Motor neuron (in vitro differentiated cells): Measurements from ENCODE around the gene COG5. TPM values are rescaled to one million over a fixed set of nuclear protein-coding genes. Genes with fewer than 3 reads are reported as not detected.

ENCODE experiments used
- ATAC-seq, 8 experiments: fragments of 200-7000 bp; cut with Tn5 transposase; replicated peaks in 6 of 8; 2 replicates each; pipeline ENCODE4 v1.8.0; 2021; ENCODE audit warnings: mild to moderate bottlenecking in 8 of 8, moderate library complexity in 8 of 8
- H3K27ac ChIP-seq, 2 donors: fragments of 250-450 bp; sonication (Bioruptor Pico); 2 replicates each; pipeline ENCODE4 v1.9.0; 2021; ENCODE audit warnings: antibody characterized with exemption in 2 of 2, mild to moderate bottlenecking in 2 of 2, moderate library complexity in 1 of 2
- H3K4me1 ChIP-seq, 2 donors: fragments of 250-450 bp; sonication (Bioruptor Pico); replicated peaks in 1 of 2; 2 replicates each; pipeline ENCODE4 v1.6.1; 2021; ENCODE audit warnings: antibody characterized with exemption in 2 of 2, mild to moderate bottlenecking in 2 of 2, moderate library complexity in 1 of 2
- H3K4me3 ChIP-seq, 5 donors: fragments of 250-450 bp; sonication (Bioruptor Pico); 2 replicates each; pipeline ENCODE4 v1.9.0; 2021; ENCODE audit warnings: antibody characterized with exemption in 5 of 5, mild to moderate bottlenecking in 5 of 5, moderate library complexity in 4 of 5
- WGBS, 10 experiments: fragments of 450-650 bp; shearing (Covaris generic); methylation state at CpG; one replicate each; pipeline ENCODE4 v1.0.0; 2022; 5-methylcytosine and 5-hydroxymethylcytosine counted together
- in situ Hi-C, 9 experiments: fragments of 400-800 bp; cut with MboI; loops; one replicate each; pipeline ENCODE4 v1.15.0; 2021; ENCODE audit warnings: low sequenced_read_pairs in 9 of 9, low pct_unique_long_range_greater_than_20kb in 2 of 9; ENCODE audit not compliant: unreplicated experiment in 9 of 9
- total RNA-seq, 8 experiments: library from RNA; unstranded; fragments of 300-600 nt; gene quantifications; 2 replicates each; pipeline versions ENCODE4 v1.2.3 to v1.2.4, GENCODE V29; 2022

COG5 gene
- total RNA-seq, 8 experiments from 2014 or later, result 21.6 to 53.2 (median 35.0) TPM

DNA sequence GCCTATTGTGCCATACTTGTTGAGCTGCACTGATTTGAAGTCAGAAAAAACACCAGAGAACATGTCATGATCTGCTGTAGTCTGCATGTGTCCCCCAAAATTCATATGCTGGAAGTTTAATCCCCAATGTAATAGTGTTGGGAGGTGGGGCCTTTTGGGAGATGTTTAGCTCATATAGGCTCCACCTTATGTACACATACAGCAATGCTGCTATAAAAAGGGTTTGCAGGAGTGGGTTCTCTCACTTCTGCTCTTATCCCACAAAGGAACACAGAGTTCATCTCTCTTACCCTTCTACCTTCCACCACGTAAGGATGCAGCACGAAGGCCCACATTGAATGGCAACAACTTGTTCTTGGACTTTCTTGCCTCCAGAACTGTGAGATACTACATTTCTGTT lies 70.8 kb downstream of the COG5 start:
- in situ Hi-C loops, result no loop called here
- Histone ChIP-seq H3K4me3 (no peak overlapping the region), H3K4me1 (no peaks in the 10 kb centered on the region), H3K27ac (no peak overlapping the region)
- no peak for ATAC-seq
- WGBS, 10 experiments, result 80 to 100% (median 100%) methylated on average over 1 to 2 of the region's 2 CpGs; no CpG with 5 or more reads in 1 of the 10 experiments

DNA sequence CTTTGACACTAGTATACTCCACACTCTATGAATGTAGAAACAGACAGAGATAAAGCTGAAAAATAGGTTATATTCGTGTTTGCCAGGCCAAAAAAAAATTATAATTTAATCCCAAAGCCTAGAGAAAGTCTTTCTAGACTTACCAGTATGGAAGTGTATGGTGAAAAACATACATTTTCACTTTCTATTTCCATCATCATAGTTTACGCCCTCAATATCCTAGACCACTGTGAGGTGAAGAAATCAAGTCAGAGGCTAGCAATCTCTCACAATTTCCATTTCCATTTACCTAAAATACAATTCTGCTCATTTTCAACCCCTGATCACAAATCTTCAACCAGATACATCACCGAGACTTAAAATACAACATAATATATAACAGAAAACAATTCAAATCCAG lies 77.7 kb downstream of the COG5 start:
- no peak overlapping the region for H3K4me3 ChIP-seq
- in situ Hi-C loops, result no loop called here
- WGBS, 10 experiments, result 67 to 100% (median 85%) methylated on average over 2 to 3 of the region's 3 CpGs; no CpG with 5 or more reads in 1 of the 10 experiments

DNA sequence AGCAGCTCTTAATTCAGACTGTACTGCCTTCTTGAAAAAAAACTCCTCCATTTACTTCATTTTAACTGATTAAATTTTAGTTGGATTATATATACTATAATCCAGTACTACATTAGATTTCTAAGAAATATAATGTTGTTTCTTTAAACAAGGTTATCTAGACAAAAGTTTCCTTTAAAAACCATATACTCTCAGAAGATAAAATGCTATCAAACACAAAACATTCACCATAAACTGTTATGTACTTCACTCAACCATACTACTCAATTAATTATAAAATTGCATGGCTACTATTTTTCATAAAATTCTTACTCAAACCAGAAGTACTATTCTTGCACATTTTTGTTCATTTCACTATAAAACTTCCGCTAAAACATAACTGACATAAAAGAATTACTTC lies 81.1 kb downstream of the COG5 start:
- 93 to 100% (median 100%) methylated on average over 1 of the region's 1 CpG; no CpG with 5 or more reads in 2 of the 10 experiments for WGBS, 10 experiments
- in situ Hi-C loops, result no loop called here
- Histone ChIP-seq H3K4me1 (no peaks in the 10 kb centered on the region), H3K4me3 (no peak overlapping the region), H3K27ac (no peak overlapping the region)
- no peak for ATAC-seq

More for the DNA sequence above, 77.7 kb downstream of the COG5 start:
- no peaks in the 10 kb centered on the region for H3K4me1 ChIP-seq
- ATAC-seq, result no peak
- no peak overlapping the region for H3K27ac ChIP-seq

DNA sequence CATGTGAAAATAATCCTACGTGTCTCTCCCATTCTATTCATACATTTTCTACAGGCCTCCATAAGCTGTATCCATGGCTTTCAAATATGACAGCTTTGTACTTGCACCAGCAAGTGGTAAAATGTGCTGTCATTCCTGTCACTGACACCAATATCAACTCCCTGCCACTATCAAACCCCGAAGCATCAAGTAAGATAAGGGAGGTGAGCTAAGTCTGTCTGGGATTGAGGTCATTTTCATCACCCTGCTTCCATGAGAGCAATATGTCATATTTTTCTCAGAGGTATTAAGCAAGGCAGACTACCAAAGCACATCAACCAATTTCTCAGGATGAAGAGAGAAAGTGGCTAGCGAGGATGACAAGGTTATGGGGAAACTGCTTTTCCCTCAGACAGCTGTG lies 82.8 kb downstream of the COG5 start:
- H3K4me3 ChIP-seq, result no peak overlapping the region
- no peak overlapping the region for H3K27ac ChIP-seq
- WGBS, 10 experiments, result 50 to 100% (median 100%) methylated on average over 1 to 3 of the region's 3 CpGs; no CpG with 5 or more reads in 1 of the 10 experiments
- H3K4me1 ChIP-seq, result no peaks in the 10 kb centered on the region
- ATAC-seq, result peak in 2 of 8 experiments; percentile 49 to 51
- in situ Hi-C loops, result no loop called here

DNA sequence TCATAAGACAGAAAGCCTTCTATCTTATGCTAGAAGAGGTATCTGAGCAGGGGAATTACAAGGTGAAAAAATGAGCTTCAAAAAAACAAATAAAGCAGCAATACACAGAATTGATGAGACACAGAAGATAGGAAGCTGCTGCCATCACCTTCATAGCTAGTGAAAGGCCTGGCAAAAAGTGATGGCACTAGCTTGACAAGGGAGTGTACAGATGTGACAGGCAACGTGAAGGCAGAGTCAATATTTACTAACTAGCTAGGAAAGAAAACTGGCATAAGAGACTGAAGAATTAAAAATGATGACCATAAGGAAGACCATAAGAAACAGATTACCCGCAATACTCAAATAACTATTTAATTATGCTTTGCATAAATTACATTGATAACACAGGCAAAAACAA lies 84.4 kb downstream of the COG5 start:
- ATAC-seq, result no peak
- Histone ChIP-seq H3K4me1 (peaks cover 0 to 6% of the 10 kb centered on the region in 2 donors), H3K27ac (no peak overlapping the region), H3K4me3 (no peak overlapping the region)
- in situ Hi-C loops, result no loop called here
- WGBS, 10 experiments, result 65 to 100% (median 96%) methylated on average over 1 to 2 of the region's 2 CpGs

DNA sequence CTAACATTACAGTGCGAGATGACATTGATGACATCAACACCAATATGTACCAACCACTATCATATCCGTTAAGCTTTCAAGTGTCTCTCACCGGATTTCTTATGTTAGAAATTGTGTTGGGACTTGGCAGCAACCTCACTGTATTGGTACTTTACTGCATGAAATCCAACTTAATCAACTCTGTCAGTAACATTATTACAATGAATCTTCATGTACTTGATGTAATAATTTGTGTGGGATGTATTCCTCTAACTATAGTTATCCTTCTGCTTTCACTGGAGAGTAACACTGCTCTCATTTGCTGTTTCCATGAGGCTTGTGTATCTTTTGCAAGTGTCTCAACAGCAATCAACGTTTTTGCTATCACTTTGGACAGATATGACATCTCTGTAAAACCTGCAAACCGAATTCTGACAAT lies 89.6 kb downstream of the COG5 start:
- ATAC-seq, result no peak
- Histone ChIP-seq H3K4me1 (peaks cover 0 to 27% of the 10 kb centered on the region in 2 donors), H3K27ac (no peak overlapping the region), H3K4me3 (no peak overlapping the region)
- 68 to 100% (median 84%) methylated on average over 2 to 5 of the region's 5 CpGs for WGBS, 10 experiments
- in situ Hi-C loops, result loop anchor here in 3 of 9 experiments (25.0 kb wide), 3 partner anchors 263 to 413 kb away; partner anchors contain the start of genes CBLL1 (in 2 of the 3) and DLD (in 1 of the 3)

DNA sequence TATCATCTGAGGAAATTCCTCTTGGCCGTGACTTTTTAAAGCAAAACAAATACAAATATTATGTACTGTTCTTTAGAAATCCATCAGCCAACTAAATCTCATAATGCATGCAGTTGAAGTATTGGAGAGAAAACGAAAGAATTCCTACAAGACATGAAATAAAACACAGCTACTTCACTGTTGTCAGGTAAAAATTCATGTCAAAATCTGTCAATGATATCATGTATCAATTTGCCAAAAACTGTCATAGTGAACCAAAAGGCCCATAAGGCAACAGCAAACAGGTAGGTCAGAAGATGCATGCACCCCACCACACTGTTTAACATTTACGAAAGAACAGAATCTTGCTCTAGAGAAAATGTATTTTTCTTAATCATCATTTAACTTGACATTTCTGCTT lies 91.6 kb downstream of the COG5 start:
- H3K27ac ChIP-seq, result no peak overlapping the region
- in situ Hi-C loops, result loop anchor here in 3 of 9 experiments (25.0 kb wide), 3 partner anchors 265 to 415 kb away; partner anchors contain the start of genes CBLL1 (in 2 of the 3) and DLD (in 1 of the 3)
- ATAC-seq, result no peak
- H3K4me1 ChIP-seq, result peaks cover 0 to 27% of the 10 kb centered on the region in 2 donors
- WGBS, 10 experiments, result 33 to 100% (median 79%) methylated on average over 2 to 3 of the region's 3 CpGs
- H3K4me3 ChIP-seq, result peak overlapping the region in 1 of 5 donors; percentile 3

DNA sequence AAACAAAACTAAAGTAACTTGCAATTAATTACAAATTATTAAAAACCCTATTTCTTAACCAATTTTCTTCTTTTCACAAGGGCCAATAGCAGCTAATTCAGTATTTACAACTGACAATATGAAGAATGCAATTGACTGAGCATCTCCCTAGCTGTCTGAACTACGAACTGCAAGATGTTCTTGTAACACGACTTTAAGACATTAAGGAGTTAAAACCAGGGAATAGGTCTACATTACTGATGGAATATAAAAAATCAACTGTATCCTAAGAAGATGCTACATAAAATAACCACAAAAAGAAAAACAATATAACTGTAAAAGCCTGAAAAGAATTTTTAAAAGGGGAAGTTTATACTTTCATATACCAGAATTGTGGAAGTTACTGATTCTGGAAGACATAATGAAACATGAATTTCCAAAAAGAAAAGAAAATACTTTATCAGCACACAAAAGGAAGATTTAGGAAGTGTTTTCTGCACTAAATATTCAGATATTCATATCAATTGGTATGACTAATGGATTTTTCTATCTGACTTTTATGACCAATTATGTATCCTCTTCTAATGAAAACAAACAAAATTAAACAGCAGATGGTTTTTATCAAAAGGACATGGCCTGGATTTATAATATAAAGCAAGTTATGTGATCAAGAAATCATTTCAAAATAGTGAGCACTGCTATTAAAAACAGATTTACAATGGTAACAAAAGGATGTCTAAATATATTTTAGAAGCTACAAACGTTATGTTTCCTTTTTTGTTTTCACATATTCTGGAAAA lies 92.2 kb downstream of the COG5 start:
- 48 to 88% (median 64%) methylated on average over 2 to 3 of the region's 3 CpGs for WGBS, 10 experiments
- in situ Hi-C loops, result loop anchor here in 3 of 9 experiments (25.0 kb wide), 3 partner anchors 266 to 416 kb away; partner anchors contain the start of genes CBLL1 (in 2 of the 3) and DLD (in 1 of the 3)
- H3K27ac ChIP-seq, result no peak overlapping the region
- ATAC-seq, result no peak
- peak overlapping the region in 2 of 5 donors; percentile 10 to 11 for H3K4me3 ChIP-seq
- H3K4me1 ChIP-seq, result peaks cover 0 to 27% of the 10 kb centered on the region in 2 donors

DNA sequence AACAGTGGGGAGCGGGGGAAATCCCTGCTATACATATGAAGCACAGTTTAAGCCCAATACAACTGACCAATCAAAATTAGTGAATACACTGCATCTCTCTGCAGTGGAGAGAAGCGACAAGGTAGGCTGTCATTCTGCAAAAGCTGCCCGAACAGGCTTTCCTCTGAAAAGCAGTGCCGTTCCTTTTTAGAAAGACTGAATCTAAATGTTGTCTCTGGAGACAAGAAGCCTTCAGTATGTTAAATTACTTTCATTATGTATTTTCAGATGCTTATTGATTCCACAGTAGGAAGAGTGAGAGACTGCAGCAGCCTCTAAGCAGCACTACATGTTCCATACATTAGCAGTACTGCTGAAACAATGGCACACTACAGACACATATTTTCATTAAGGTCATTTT lies 93.8 kb downstream of the COG5 start, which contains the start of gene GPR22:
Gene GPR22 (plus strand): TSS at position 129 of the 400 bp plus-strand sequence. CDS start 4,004 bp downstream, outside the sequence.
- WGBS, 10 experiments, result 14 to 100% (median 65%) methylated on average over 1 to 4 of the region's 4 CpGs
- in situ Hi-C loops, result loop anchor here in 4 of 9 experiments (10.0 to 25.0 kb wide), 4 partner anchors 255 to 417 kb away; partner anchors contain the start of genes CBLL1 (in 2 of the 4) and DLD (in 1 of the 4)
- peak in 6 of 8 experiments; percentile 67 to 86 (median 72) for ATAC-seq
- Histone ChIP-seq H3K4me1 (peaks cover 0 to 26% of the 10 kb centered on the region in 2 donors), H3K4me3 (peak within 1 kb of the TSS; percentile 10 to 28 (median 14)), H3K27ac (peak within 1 kb of the TSS; percentile 10 to 49)

DNA sequence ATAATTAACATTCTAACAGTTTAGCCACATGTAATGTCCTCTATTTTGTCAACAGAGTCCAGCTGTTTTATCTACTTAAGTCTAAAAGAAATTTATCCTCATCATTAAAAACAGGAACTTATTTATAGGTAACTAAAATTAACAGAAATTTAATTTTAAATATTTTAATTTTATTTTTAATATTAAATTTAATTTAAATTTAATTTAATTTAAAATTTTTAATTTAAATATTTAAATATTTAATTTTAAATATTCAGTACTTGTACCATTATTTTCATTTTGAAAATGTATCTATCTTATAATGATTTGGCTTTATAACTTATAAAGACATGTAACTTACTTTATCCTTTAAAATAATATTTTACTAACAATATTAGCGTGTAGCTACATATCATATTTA lies 94.9 kb downstream of the COG5 start:
- 85 to 100% (median 100%) methylated on average over 1 of the region's 1 CpG; no CpG with 5 or more reads in 1 of the 10 experiments for WGBS, 10 experiments
- H3K4me1 ChIP-seq, result peaks cover under 1 to 18% of the 10 kb centered on the region in 2 donors
- in situ Hi-C loops, result loop anchor here in 4 of 9 experiments (10.0 to 25.0 kb wide), 4 partner anchors 256 to 418 kb away; partner anchors contain the start of genes CBLL1 (in 2 of the 4) and DLD (in 1 of the 4)
- H3K4me3 ChIP-seq, result no peak overlapping the region
- ATAC-seq, result no peak
- H3K27ac ChIP-seq, result no peak overlapping the region

DNA sequence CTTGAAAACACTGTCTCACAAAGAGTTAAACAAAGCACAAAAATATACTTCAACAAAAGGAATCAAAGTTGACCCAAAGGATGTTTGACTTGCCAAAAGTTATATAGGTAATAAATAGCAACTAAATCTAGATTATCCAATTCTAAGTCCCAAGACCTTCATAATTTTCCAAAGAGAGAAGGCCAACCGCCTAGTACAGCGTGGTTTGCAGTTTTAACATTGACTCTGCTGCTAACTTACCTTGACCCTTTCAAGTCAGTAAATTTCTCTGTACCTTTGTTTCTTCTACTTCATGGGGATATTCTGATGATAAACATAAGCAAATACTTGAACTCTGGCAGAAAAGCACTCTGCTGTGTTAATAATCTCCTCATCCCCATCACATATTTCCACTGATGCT lies 95.7 kb downstream of the COG5 start:
- no peak overlapping the region for H3K27ac ChIP-seq
- WGBS, 10 experiments, result 83 to 100% (median 100%) methylated on average over 1 to 2 of the region's 2 CpGs; no CpG with 5 or more reads in 1 of the 10 experiments
- H3K4me3 ChIP-seq, result no peak overlapping the region
- peaks cover 3 to 14% of the 10 kb centered on the region in 2 donors for H3K4me1 ChIP-seq
- ATAC-seq, result no peak
- in situ Hi-C loops, result loop anchor here in 4 of 9 experiments (10.0 to 25.0 kb wide), 4 partner anchors 257 to 419 kb away; partner anchors contain the start of genes CBLL1 (in 2 of the 4) and DLD (in 1 of the 4)

DNA sequence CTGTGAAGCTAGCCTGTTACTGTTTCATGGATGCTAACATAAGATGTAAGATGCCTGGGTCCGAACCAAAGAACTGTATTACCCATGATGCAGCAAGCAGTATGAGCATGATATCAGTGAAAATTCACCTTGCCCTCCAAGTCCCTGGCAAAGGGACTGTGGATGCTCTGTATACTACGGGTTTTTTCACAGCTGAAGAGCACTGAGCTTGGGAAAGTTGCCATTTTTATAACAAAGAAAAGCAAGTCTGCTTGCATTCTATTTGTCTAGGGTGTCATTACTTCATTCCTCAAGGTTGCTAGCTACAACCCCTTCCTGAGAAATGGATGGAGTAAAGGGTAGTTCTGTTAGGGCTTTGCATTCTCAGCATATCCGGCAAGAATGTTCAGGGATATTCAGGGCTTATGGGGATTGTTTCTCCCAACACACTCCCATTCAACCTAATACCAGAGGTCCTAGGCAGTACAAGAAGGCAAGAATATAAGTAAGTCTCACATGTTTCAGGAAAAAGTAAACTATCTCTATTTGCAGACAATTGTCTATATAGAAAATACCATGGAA lies 99.0 kb downstream of the COG5 start:
- WGBS, 10 experiments, result 73 to 100% (median 96%) methylated on average over 1 to 3 of the region's 3 CpGs; no CpG with 5 or more reads in 2 of the 10 experiments
- in situ Hi-C loops, result loop anchor here in 4 of 9 experiments (10.0 to 25.0 kb wide), 4 partner anchors 260 to 423 kb away; partner anchors contain the start of genes CBLL1 (in 2 of the 4) and DLD (in 1 of the 4)
- Histone ChIP-seq H3K4me1 (peaks cover 0 to 8% of the 10 kb centered on the region in 2 donors), H3K4me3 (no peak overlapping the region), H3K27ac (no peak overlapping the region)
- ATAC-seq, result peak in 3 of 8 experiments; percentile 12 to 91 (median 36)
